ENCODE measurements around the gene MACF1. TPM values are rescaled to one million over a fixed set of nuclear protein-coding genes. Genes with fewer than 3 reads are reported as not detected.

Gene MACF1
- total RNA-seq, 4 donors from 2014 or later, result 230 to 378 (median 300) TPM

GRCh38 chr1:39214998-39215873 lies 10.7 kb downstream of the MACF1 start:
- ATAC-seq (ENCODE audit: low FRiP score) (no peak), DNase-seq (ENCODE audit: low spot score) (no peak)
- TF ChIP-seq CTCF (IDR thresholded peaks at IDR 0.05), result no peak

GRCh38 chr1:39216771-39217170 lies 12.3 kb downstream of the MACF1 start:
- ATAC-seq (ENCODE audit: low FRiP score), result no peak
- no peak for TF ChIP-seq CTCF (IDR thresholded peaks at IDR 0.05)
- no peak for DNase-seq (ENCODE audit: low spot score)

GRCh38 chr1:39220891-39221870 lies 16.7 kb downstream of the MACF1 start:
- TF ChIP-seq CTCF (IDR thresholded peaks at IDR 0.05), result no peak
- ATAC-seq (ENCODE audit: low FRiP score) (no peak), DNase-seq (ENCODE audit: low spot score) (no peak)

- no peak for DNase-seq (ENCODE audit: low spot score)
- no peak for ATAC-seq (ENCODE audit: low FRiP score)
- TF ChIP-seq CTCF (IDR thresholded peaks at IDR 0.05), result no peak
Measured at GRCh38 chr1:39224295-39224829, 19.9 kb downstream of the MACF1 start.

- no peak for TF ChIP-seq CTCF (IDR thresholded peaks at IDR 0.05)
- ATAC-seq (ENCODE audit: low FRiP score), result no peak
- no peak for DNase-seq (ENCODE audit: low spot score)
Measured at GRCh38 chr1:39226836-39227235, 22.3 kb downstream of the MACF1 start.

- no peak for TF ChIP-seq CTCF (IDR thresholded peaks at IDR 0.05)
- DNase-seq (ENCODE audit: low spot score) (no peak), ATAC-seq (ENCODE audit: low FRiP score) (no peak)
Measured at GRCh38 chr1:39228252-39228651, 23.8 kb downstream of the MACF1 start.
